Neutrophil (primary cell): Measurements from ENCODE around the gene CYFIP1.

ENCODE experiments used
- H3K27ac ChIP-seq: fragments of 200-600 bp; sonication (generic); 2 replicates; pipeline ENCODE4 v1.5.1; 2016; ENCODE audit warnings: mild to moderate bottlenecking, moderate library complexity
- H3K27me3 ChIP-seq: fragments of 200-600 bp; sonication (generic); 2 replicates; pipeline ENCODE4 v1.6.0; 2016; ENCODE audit warnings: mild to moderate bottlenecking
- H3K36me3 ChIP-seq: fragments of 200-600 bp; sonication (generic); 2 replicates; pipeline ENCODE4 v1.5.1; 2017
- H3K4me1 ChIP-seq, 2 experiments: fragments of 200-600 bp in 1 of 2; sonication (generic) in 1 of 2; 1 replicate in 1 of 2; 2 replicates in 1 of 2; pipeline versions ENCODE4 v1.5.1 to v1.6.1; 2013 to 2016; ENCODE audit warnings: low read depth in 1 of 2, low read length in 1 of 2, mild to moderate bottlenecking in 1 of 2, moderate library complexity in 1 of 2; ENCODE audit not compliant: control insufficient read depth in 1 of 2, insufficient read depth in 1 of 2
- H3K4me3 ChIP-seq, 2 experiments: fragments of 200-600 bp in 1 of 2; sonication (generic) in 1 of 2; 1 replicate in 1 of 2; 2 replicates in 1 of 2; pipeline ENCODE4 v1.5.1; 2013 to 2016; ENCODE audit warnings: low read depth in 1 of 2, low read length in 1 of 2, mild to moderate bottlenecking in 1 of 2, moderate library complexity in 1 of 2
- H3K9me3 ChIP-seq: fragments of 200-600 bp; sonication (generic); 2 replicates; pipeline ENCODE4 v1.5.1; 2016
- TF ChIP-seq, protein P1 (sequence below): fragments of 200-600 bp; sonication (generic); IDR thresholded peaks from 2 replicates; pipeline ENCODE4 v1.5.1; 2016; ENCODE audit warnings: antibody characterized with exemption

CYFIP1 gene

DNA sequence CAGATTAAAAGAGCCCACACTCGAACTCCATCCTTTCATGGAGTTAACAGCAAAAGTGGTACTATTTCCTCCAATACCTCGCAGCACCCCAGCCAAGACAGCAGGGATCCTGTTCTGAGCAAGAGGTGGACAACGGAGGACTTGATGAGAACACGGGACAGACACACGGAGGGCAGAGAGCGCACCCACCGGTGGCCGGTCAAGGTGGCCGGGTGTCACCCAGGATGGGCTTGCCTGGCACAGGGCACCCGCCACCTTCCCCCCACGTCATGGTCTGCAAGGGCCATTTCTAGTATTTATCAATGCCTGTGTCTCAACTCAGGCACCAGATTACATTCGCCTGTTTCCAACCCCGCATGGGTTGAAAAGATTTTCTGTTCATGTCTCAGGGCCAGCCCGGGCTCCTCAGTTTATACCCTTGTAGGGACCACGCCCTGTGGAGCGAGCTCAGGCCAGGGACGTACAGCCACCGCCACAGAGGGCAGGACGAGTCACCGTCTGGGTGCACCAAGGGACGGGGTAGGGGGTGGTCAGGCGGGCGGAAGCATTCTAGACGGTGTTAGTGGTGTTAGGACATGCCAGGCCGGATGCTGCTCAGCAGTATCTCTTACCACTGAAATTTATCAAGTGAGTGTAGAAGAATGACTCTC lies 64.2 kb downstream of the CYFIP1 start:
- no peak overlapping the region for H3K4me3 ChIP-seq
- no peaks in the 10 kb centered on the region for H3K9me3 ChIP-seq
- no peaks in the 10 kb centered on the region for H3K4me1 ChIP-seq
- TF ChIP-seq, protein P1, sequence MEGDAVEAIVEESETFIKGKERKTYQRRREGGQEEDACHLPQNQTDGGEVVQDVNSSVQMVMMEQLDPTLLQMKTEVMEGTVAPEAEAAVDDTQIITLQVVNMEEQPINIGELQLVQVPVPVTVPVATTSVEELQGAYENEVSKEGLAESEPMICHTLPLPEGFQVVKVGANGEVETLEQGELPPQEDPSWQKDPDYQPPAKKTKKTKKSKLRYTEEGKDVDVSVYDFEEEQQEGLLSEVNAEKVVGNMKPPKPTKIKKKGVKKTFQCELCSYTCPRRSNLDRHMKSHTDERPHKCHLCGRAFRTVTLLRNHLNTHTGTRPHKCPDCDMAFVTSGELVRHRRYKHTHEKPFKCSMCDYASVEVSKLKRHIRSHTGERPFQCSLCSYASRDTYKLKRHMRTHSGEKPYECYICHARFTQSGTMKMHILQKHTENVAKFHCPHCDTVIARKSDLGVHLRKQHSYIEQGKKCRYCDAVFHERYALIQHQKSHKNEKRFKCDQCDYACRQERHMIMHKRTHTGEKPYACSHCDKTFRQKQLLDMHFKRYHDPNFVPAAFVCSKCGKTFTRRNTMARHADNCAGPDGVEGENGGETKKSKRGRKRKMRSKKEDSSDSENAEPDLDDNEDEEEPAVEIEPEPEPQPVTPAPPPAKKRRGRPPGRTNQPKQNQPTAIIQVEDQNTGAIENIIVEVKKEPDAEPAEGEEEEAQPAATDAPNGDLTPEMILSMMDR: no peak
- no peaks in the 10 kb centered on the region for H3K36me3 ChIP-seq
- H3K27me3 ChIP-seq: no peaks in the 10 kb centered on the region
- H3K27ac ChIP-seq: no peak overlapping the region

DNA sequence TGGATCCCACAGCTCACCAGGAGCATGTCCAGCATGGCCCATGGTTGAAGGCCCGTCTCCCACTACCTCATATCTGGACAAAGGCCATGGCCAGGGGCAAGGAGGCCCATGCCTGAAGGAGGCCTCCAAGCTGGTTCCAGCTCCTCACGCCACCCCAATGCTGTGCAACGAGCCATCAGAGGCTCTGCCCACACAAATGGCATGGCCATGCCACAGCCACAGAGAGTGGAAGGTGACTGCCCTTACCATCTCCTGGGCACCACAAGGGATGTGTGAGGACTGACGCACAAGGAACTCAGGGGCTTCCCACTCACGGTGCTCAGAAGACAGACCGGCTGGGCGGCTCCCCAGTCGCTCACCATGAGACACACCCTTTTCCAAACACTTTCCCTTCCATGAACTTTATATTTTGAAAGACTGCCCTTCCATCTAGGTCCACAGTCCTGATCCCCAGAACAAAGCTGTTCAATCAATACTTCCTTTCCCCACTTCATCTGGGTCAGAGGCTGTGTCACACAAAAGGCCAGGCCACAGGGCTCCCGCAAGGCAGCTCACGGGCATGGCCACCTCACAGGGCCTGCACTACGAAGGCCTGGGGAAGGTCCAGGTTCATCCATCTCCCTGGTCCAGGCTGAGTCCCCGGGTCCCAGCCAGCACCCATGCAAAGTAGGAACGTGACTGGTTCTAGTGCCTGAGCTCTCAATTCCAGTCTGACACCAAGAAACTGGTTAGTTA lies 66.4 kb downstream of the CYFIP1 start:
- no peaks in the 10 kb centered on the region for H3K4me1 ChIP-seq
- no peaks in the 10 kb centered on the region for H3K27me3 ChIP-seq
- TF ChIP-seq, protein P1: no peak
- H3K9me3 ChIP-seq: no peaks in the 10 kb centered on the region
- H3K36me3 ChIP-seq: no peaks in the 10 kb centered on the region
- H3K27ac ChIP-seq: no peak overlapping the region
- H3K4me3 ChIP-seq: no peak overlapping the region

DNA sequence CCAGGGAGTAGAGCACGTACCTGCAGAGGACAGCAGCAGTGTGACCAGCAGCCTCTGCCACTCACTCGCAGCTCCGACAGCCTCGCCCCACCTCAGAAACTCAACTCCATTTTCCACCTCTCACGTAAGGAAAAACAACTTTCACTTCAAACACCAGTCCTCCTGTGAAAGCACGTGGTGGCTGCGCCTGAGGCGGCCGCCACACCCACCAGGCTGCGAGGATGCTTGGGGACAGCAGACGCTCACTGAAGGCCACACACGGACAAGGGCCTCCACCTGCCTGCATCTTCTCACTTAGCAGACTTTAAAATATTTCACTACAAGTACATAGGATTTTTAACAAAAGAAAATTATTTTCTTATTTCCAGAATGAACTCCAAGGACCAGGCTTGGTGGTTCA lies 67.9 kb downstream of the CYFIP1 start:
- TF ChIP-seq, protein P1: no peak
- H3K4me1 ChIP-seq: no peaks in the 10 kb centered on the region
- no peaks in the 10 kb centered on the region for H3K27me3 ChIP-seq
- no peaks in the 10 kb centered on the region for H3K36me3 ChIP-seq
- H3K9me3 ChIP-seq: no peaks in the 10 kb centered on the region
- H3K4me3 ChIP-seq: no peak overlapping the region
- no peak overlapping the region for H3K27ac ChIP-seq

DNA sequence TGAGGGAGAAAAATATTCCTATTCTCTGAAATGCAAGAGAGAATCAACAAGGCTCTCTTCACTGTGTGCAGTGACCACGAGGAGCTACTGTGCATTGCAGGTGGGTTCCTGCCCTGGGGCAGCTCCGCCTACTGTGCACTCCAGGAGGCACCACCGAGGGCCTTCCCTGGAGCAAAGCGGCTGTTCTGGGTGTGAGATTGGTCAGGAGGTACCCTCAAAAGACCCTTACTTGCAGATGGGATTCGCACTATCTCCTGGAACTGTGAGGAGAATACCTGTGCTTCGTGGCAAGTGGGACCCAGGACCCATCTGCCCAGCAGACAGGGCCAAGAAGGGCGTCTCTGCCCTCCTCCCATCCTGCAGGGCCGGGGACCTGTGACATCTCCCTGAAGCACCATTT lies 68.9 kb downstream of the CYFIP1 start:
- Histone ChIP-seq H3K36me3 (no peaks in the 10 kb centered on the region), H3K27ac (no peak overlapping the region)

DNA sequence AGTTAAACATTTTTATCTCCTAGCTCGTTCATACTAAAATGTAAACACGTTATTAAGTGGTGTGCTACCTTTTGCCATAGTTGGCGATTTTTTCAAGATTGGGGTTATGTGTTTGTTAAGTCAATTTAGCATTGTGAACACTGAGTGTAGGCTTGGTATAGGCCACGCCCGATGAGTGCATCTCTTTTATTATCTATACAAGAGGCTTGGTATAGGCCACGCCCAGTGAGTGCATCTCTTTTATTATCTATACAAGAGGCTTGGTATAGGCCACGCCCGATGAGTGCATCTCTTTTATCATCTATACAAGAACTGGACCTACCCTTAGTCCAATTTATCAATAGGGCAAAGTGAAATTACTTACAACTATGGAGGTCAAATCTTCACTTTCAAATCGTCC lies 71.3 kb downstream of the CYFIP1 start:
- Histone ChIP-seq H3K4me1 (no peaks in the 10 kb centered on the region), H3K36me3 (no peaks in the 10 kb centered on the region)

More for the DNA sequence above, 68.9 kb downstream of the CYFIP1 start:
- TF ChIP-seq, protein P1: no peak
- no peaks in the 10 kb centered on the region for H3K27me3 ChIP-seq
- H3K4me1 ChIP-seq: no peaks in the 10 kb centered on the region
- H3K4me3 ChIP-seq: no peak overlapping the region
- no peaks in the 10 kb centered on the region for H3K9me3 ChIP-seq

More for the DNA sequence above, 71.3 kb downstream of the CYFIP1 start:
- no peaks in the 10 kb centered on the region for H3K27me3 ChIP-seq
- no peak overlapping the region for H3K27ac ChIP-seq
- H3K4me3 ChIP-seq: no peak overlapping the region
- no peaks in the 10 kb centered on the region for H3K9me3 ChIP-seq
- TF ChIP-seq, protein P1: no peak
